Tibial nerve (tissue), 4 donors: ENCODE results near the gene SLC35G3. TPM values are rescaled to one million over a fixed set of nuclear protein-coding genes. Genes with fewer than 3 reads are reported as not detected.
"Not testable (repeated sequence)": the region's sequence is repeated elsewhere in the genome, so short reads cannot be mapped to it uniquely, and the experiment has no call there.

ENCODE experiments used
- DNase-seq, 2 donors: peaks; one replicate each; pipeline ENCODE4 v3.0.0-alpha.2; 2019; ENCODE audit warnings: low spot score in 2 of 2
- H3K27ac ChIP-seq, 4 donors: fragments of 200-600 bp; sonication (generic) in 3 of 4; one replicate each; pipeline ENCODE4 v1.5.1; 2017 to 2019; ENCODE audit warnings: mild to moderate bottlenecking in 1 of 4
- H3K27me3 ChIP-seq, 2 donors: fragments of 200-600 bp; sonication (generic) in 1 of 2; one replicate each; pipeline versions ENCODE4 v1.5.1 to v1.6.0; 2017 to 2019
- H3K36me3 ChIP-seq, 3 donors: fragments of 200-600 bp; sonication (generic); one replicate each; pipeline ENCODE4 v1.5.1; 2018 to 2019
- H3K4me1 ChIP-seq, 4 donors: fragments of 200-600 bp; sonication (generic) in 3 of 4; one replicate each; pipeline ENCODE4 v1.5.1; 2017 to 2019
- H3K4me3 ChIP-seq, 4 donors: fragments of 200-600 bp; sonication (generic) in 3 of 4; one replicate each; pipeline ENCODE4 v1.5.1; 2017 to 2019; ENCODE audit warnings: mild to moderate bottlenecking in 1 of 4, moderate library complexity in 1 of 4
- H3K9me3 ChIP-seq, 4 donors: fragments of 200-600 bp; sonication (generic) in 3 of 4; one replicate each; pipeline ENCODE4 v1.5.1; 2017 to 2019
- EP300 ChIP-seq, 2 donors: sonication (generic); formaldehyde crosslinking; IDR thresholded peaks; one replicate each; pipeline ENCODE4 v1.6.1; 2017; ENCODE audit warnings: antibody characterized with exemption in 2 of 2, mild to moderate bottlenecking in 1 of 2
- POLR2A ChIP-seq, 2 donors: fragments of 450-650 bp; IDR thresholded peaks; one replicate each; pipeline ENCODE4 v1.6.1; 2017; ENCODE audit warnings: antibody characterized with exemption in 2 of 2, mild to moderate bottlenecking in 2 of 2, moderate library complexity in 2 of 2
- WGBS, 2 donors: methylation state at CpG; one replicate each; pipeline ENCODE4 v1.1.5; 2018; 5-methylcytosine and 5-hydroxymethylcytosine counted together
- total RNA-seq, 4 donors: library from RNA; depleted of rRNA; stranded (reverse); fragments of >200 nt; gene quantifications; one replicate each; pipeline ENCODE4 v1.1.0, GENCODE V29; 2016
- TF ChIP-seq, protein P1 (sequence below), 5 experiments: fragments of 200-600 bp in 3 of 5; fragments of 450-650 bp in 2 of 5; sonication (generic) in 3 of 5; IDR thresholded peaks; one replicate each; pipeline ENCODE4 v1.5.1; 2016 to 2019; ENCODE audit warnings: antibody characterized with exemption in 5 of 5, mild to moderate bottlenecking in 3 of 5, moderate library complexity in 2 of 5

The SLC35G3 gene
- total RNA-seq, 4 donors from 2014 or later, result not detected

DNA sequence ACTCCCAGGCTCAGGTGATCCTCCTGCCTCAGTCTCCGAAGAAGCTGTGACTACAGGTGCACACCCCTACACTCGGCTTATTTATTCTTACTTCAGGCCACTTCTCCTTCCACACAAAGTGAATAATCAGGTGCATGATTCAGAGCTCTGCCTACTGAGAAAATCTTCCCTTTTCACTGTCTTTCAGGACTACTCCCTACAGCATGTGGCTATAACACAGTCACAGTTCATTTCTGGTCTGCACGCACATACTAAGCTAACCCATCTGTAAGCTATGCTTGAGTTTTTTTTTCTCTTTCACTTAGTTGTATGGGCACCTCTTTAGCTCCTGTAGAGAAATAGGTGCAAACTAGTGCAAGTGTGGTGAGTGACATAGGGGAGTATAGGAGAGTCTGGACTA lies 41.1 kb upstream of the SLC35G3 start:
- Histone ChIP-seq H3K36me3 (no peaks in the 10 kb centered on the region), H3K27ac (no peak overlapping the region), H3K4me1 (peaks cover 0 to 4% (median 0%) of the 10 kb centered on the region in 4 donors), H3K27me3 (no peaks in the 10 kb centered on the region), H3K9me3 (peaks cover 0 to 6% (median 0%) of the 10 kb centered on the region in 4 donors), H3K4me3 (no peak overlapping the region)
- TF ChIP-seq, protein P1, sequence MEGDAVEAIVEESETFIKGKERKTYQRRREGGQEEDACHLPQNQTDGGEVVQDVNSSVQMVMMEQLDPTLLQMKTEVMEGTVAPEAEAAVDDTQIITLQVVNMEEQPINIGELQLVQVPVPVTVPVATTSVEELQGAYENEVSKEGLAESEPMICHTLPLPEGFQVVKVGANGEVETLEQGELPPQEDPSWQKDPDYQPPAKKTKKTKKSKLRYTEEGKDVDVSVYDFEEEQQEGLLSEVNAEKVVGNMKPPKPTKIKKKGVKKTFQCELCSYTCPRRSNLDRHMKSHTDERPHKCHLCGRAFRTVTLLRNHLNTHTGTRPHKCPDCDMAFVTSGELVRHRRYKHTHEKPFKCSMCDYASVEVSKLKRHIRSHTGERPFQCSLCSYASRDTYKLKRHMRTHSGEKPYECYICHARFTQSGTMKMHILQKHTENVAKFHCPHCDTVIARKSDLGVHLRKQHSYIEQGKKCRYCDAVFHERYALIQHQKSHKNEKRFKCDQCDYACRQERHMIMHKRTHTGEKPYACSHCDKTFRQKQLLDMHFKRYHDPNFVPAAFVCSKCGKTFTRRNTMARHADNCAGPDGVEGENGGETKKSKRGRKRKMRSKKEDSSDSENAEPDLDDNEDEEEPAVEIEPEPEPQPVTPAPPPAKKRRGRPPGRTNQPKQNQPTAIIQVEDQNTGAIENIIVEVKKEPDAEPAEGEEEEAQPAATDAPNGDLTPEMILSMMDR (IDR thresholded peaks at IDR 0.05), result no peak
- TF ChIP-seq POLR2A (IDR thresholded peaks at IDR 0.05) (no peak), EP300 (IDR thresholded peaks at IDR 0.05) (no peak)
- 84 to 89% methylated on average over 3 of the region's 3 CpGs for WGBS, 2 donors
- DNase-seq, result no peak

DNA sequence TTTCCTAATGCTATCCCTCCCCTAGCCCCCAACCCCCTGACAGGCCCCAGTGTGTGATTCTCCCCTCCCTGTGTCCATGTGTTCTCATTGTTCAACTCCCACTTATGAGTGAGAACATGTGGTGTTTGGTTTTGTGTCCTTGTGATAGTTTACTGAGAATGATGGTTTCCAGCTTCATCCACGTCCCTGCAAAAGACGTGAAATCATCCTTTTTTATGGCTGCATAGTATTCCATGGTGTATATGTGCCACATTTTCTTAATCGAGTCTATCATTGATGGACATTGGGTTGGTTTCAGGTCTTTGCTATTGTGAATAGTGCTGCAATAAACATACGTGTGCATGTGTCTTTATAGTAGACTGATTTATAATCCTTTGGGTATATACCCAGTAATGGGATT lies 40.1 kb upstream of the SLC35G3 start:
- not testable (repeated sequence) for H3K9me3 ChIP-seq, H3K27ac ChIP-seq, H3K27me3 ChIP-seq, H3K4me1 ChIP-seq, H3K36me3 ChIP-seq, H3K4me3 ChIP-seq, DNase-seq
- WGBS, 2 donors, result 87 to 90% methylated on average over 4 of the region's 4 CpGs

DNA sequence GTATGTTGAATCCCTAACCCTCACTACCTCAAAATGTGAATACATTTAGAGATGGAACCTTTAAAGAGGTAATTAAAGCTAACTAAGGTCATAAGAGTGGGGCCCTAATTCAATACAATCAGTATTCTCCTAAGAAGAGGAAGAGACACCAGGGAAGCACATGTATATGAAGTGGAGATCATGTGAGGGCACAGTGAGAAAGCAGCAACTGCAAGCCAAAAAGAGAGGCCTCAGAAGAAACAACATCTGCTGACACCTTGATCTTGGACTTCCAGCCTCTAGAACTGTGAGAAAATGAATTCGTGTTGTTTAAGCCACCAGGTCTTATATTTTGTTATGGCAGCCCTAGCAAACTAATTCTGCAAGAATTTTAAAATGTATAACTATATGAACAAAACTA lies 35.4 kb upstream of the SLC35G3 start:
- Histone ChIP-seq H3K9me3 (no peaks in the 10 kb centered on the region), H3K4me3 (no peak overlapping the region), H3K27ac (no peak overlapping the region), H3K27me3 (no peaks in the 10 kb centered on the region), H3K4me1 (no peaks in the 10 kb centered on the region), H3K36me3 (no peaks in the 10 kb centered on the region)
- TF ChIP-seq, protein P1 (IDR thresholded peaks at IDR 0.05), result no peak
- TF ChIP-seq POLR2A (IDR thresholded peaks at IDR 0.05) (no peak), EP300 (IDR thresholded peaks at IDR 0.05) (no peak)
- no peak for DNase-seq
- WGBS, 2 donors, result 80 to 84% methylated on average over 1 of the region's 1 CpG

DNA sequence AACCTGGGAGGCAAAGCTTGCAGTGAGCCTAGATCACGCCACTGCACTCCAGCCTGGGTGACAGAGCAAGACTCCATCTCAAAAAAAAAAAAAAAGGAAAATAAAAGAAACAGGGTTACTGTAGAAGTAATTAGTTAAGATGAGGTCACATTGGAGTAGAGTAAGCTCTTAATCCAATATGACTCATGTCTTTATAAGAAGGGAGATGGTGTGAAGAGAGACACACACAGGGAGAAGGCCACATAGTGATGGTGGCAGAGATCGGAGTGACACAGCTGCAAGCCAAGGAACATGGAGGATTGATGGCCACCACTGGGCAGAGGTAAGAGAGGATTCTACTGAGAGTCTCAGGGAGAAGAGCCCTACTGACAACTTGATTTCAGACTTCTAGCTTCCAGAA lies 33.4 kb upstream of the SLC35G3 start:
- Histone ChIP-seq H3K27ac (no peak overlapping the region), H3K4me1 (no peaks in the 10 kb centered on the region), H3K4me3 (no peak overlapping the region), H3K9me3 (peaks cover 0 to 5% (median 0%) of the 10 kb centered on the region in 4 donors), H3K27me3 (no peaks in the 10 kb centered on the region), H3K36me3 (no peaks in the 10 kb centered on the region)
- TF ChIP-seq, protein P1 (IDR thresholded peaks at IDR 0.05), result no peak
- TF ChIP-seq EP300 (IDR thresholded peaks at IDR 0.05), result no peak
- 90 to 93% methylated on average over 2 of the region's 2 CpGs for WGBS, 2 donors
- no peak for DNase-seq

DNA sequence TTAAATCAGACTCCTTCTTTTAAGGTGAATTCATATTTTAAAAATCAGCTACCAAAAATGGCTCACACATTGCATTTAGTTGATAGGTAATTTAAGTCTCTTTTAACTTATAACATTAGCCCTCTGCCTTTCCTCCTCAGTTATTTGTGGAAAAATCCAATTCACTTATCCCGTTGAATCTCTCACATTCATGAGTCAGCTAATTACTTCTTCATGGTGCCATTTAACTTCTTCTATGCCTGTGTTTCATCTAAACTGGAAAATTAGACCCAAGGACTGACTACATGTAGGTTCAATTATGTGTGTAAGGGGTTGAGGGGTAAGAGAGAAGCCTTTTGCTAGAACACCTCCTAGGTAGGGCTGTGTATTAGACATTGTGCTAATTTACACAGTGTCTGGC lies 30.2 kb upstream of the SLC35G3 start:
- peaks cover 0 to 10% (median 0%) of the 10 kb centered on the region in 4 donors for H3K9me3 ChIP-seq
- no peak for DNase-seq
- H3K4me1 ChIP-seq, result no peaks in the 10 kb centered on the region
- H3K4me3 ChIP-seq, result no peak overlapping the region
- no peaks in the 10 kb centered on the region for H3K27me3 ChIP-seq
- H3K36me3 ChIP-seq, result no peaks in the 10 kb centered on the region
- H3K27ac ChIP-seq, result no peak overlapping the region
- no peak for TF ChIP-seq EP300 (IDR thresholded peaks at IDR 0.05)
- TF ChIP-seq, protein P1 (IDR thresholded peaks at IDR 0.05), result no peak
- no peak for TF ChIP-seq POLR2A (IDR thresholded peaks at IDR 0.05)
- 6 to 8% methylated on average over 1 of the region's 1 CpG for WGBS, 2 donors

DNA sequence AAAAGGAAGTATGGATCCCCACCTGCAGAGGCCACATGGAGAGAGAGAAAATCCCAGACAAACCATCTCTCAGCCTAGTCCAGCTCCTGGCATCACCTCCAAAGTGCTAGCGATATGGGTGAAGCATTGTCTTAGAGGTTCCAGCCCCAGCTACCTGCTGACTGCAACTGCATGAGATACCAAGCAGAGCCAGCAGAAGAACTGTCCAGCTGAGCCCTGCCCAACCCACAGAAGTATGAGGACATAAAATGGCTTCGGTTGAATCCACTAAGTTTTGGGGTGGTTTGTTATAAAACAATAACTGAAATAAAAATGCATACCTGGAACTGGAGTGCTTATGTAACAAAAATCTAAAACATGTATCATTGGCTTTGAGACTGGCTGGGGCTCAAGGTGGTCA lies 28.3 kb upstream of the SLC35G3 start:
- no peak overlapping the region for H3K4me3 ChIP-seq
- 93 to 100% methylated on average over 2 of the region's 2 CpGs for WGBS, 2 donors
- no peaks in the 10 kb centered on the region for H3K27me3 ChIP-seq
- TF ChIP-seq EP300 (IDR thresholded peaks at IDR 0.05), result no peak
- TF ChIP-seq, protein P1 (IDR thresholded peaks at IDR 0.05), result no peak
- TF ChIP-seq POLR2A (IDR thresholded peaks at IDR 0.05), result no peak
- no peak for DNase-seq
- no peaks in the 10 kb centered on the region for H3K4me1 ChIP-seq
- peaks cover 0 to 10% (median 0%) of the 10 kb centered on the region in 4 donors for H3K9me3 ChIP-seq
- H3K36me3 ChIP-seq, result no peaks in the 10 kb centered on the region
- H3K27ac ChIP-seq, result no peak overlapping the region
